Activated naive CD8-positive, alpha-beta T cell treated with anti-CD3 and anti-CD28 coated beads for 36 hours (primary cell): Measurements from ENCODE around the gene KCNK3. TPM values are rescaled to one million over a fixed set of nuclear protein-coding genes. Genes with fewer than 3 reads are reported as not detected.

Experiments used
- DNase-seq: peaks from one replicate; pipeline ENCODE4 v3.0.0; 2021
- H3K27ac Mint-ChIP-seq: one replicate; pipeline ENCODE4 v1.8.0; 2022; ENCODE audit warnings: mild to moderate bottlenecking, moderate library complexity, mixed read lengths
- H3K27me3 Mint-ChIP-seq: one replicate; pipeline ENCODE4 v1.8.0; 2022; ENCODE audit warnings: mild to moderate bottlenecking, mixed read lengths
- H3K36me3 Mint-ChIP-seq: one replicate; pipeline ENCODE4 v1.8.0; 2021; ENCODE audit warnings: mild to moderate bottlenecking, mixed read lengths
- H3K4me1 Mint-ChIP-seq: one replicate; pipeline ENCODE4 v1.8.0; 2021; ENCODE audit warnings: mixed read lengths
- H3K4me3 Mint-ChIP-seq: one replicate; pipeline ENCODE4 v1.8.0; 2022; ENCODE audit warnings: mild to moderate bottlenecking, moderate library complexity, mixed read lengths
- H3K9me3 Mint-ChIP-seq: one replicate; pipeline ENCODE4 v1.8.0; 2022; ENCODE audit warnings: mixed read lengths
- total RNA-seq, 2 experiments: library from RNA; stranded (reverse); gene quantifications; one replicate each; pipeline ENCODE4 v1.2.3, GENCODE V29; 2021

Gene KCNK3
- total RNA-seq, 2 experiments from 2014 or later = not detected

- Mint-ChIP-seq H3K36me3 (no peaks in the 10 kb centered on the region), H3K27ac (no peak overlapping the region), H3K4me3 (no peak overlapping the region), H3K4me1 (no peaks in the 10 kb centered on the region), H3K27me3 (no peaks in the 10 kb centered on the region), H3K9me3 (no peaks in the 10 kb centered on the region)
- DNase-seq = no peak
Observed at GRCh38 chr2:26709323-26710110, 17.0 kb downstream of the KCNK3 start.

- Mint-ChIP-seq H3K4me3 (no peak overlapping the region), H3K27me3 (no peaks in the 10 kb centered on the region)
Observed at GRCh38 chr2:26710145-26710544, 17.6 kb downstream of the KCNK3 start.

DNA sequence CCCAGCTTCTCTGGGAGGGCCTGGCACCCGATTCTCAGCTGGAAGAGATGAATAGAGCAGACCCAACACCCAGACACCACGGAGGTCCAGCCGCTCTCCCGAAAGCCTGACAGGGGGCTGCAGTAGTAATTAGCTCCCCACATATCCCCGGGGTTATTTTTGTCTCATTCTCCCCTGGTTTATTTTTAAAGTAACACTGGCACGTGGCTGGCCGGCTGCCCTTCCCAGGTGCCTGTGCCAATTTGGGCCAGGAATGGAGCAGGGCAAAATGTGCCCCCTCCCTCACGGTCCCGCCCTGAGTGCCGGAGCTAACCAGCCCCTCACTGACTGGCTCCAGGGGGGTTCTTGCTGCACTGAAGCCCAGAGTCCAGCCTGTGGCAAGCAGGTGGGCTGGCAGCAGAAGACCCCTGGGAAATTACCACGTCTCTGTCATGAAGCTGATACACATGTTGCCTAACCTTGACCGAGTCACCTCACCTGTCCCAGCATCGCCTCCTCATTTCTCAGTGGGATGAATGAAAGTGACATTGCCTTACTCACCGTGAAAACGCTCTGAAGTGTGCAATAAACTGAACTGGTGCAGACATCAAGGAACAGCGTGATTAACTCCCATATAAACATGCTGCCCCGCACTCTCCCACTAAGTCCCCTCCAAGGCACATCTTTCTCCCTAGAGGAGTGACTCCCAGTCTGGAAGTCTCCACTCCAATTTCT lies 18.4 kb downstream of the KCNK3 start:
- Mint-ChIP-seq H3K27me3 (no peaks in the 10 kb centered on the region), H3K36me3 (no peaks in the 10 kb centered on the region), H3K4me3 (no peak overlapping the region), H3K27ac (no peak overlapping the region), H3K9me3 (no peaks in the 10 kb centered on the region), H3K4me1 (no peaks in the 10 kb centered on the region)
- DNase-seq = no peak

More at GRCh38 chr2:26710145-26710544, 17.6 kb downstream of the KCNK3 start:
- H3K27ac Mint-ChIP-seq = no peak overlapping the region
- no peaks in the 10 kb centered on the region for H3K4me1 Mint-ChIP-seq
- H3K36me3 Mint-ChIP-seq = no peaks in the 10 kb centered on the region
- no peak for DNase-seq
- H3K9me3 Mint-ChIP-seq = no peaks in the 10 kb centered on the region

- Mint-ChIP-seq H3K4me1 (no peaks in the 10 kb centered on the region), H3K27ac (no peak overlapping the region), H3K27me3 (no peaks in the 10 kb centered on the region), H3K4me3 (no peak overlapping the region), H3K9me3 (no peaks in the 10 kb centered on the region), H3K36me3 (no peaks in the 10 kb centered on the region)
- no peak for DNase-seq
Observed at GRCh38 chr2:26711457-26712161, 19.1 kb downstream of the KCNK3 start.

- no peak for DNase-seq
- H3K36me3 Mint-ChIP-seq = no peaks in the 10 kb centered on the region
Observed at GRCh38 chr2:26712486-26713465, 20.3 kb downstream of the KCNK3 start.

DNA sequence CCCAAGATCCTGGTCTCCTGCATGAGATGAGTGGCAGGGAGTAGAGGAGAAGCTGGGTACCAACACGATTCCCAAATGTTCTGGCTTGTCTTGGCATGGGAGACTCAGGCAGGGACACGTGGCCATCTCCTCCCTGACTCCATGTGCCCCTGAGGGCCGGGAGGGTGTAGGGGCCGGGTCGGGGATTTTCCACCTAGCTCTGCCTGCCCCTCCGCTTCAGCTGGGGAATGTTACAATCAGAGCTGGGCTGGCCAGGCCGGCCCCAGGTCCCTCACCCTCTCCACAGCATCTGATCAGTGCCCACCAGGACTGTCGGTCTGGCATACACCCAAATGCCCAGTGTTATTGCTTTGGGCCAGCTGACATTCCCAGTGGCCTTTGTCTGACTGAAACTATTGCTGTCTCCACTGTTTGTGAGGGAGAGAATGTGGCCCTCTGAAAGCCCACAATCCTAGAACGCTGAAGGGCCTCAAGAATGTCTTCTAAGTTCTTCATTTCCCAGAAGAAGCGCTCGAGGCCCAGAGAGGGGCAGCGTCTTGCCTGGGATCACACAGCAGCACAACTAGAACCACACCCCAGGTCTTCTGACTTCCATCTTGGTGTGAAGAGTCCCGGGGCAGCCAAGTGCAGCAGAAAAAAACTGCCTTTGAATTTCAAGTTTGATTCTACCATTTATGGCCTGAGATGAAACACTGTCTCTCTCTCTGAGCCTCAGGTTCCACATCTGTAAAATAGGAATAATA lies 23.2 kb downstream of the KCNK3 start:
- DNase-seq = no peak
- Mint-ChIP-seq H3K4me3 (no peak overlapping the region), H3K9me3 (no peaks in the 10 kb centered on the region), H3K27me3 (no peaks in the 10 kb centered on the region), H3K36me3 (no peaks in the 10 kb centered on the region), H3K4me1 (no peaks in the 10 kb centered on the region), H3K27ac (no peak overlapping the region)

More at GRCh38 chr2:26712486-26713465, 20.3 kb downstream of the KCNK3 start:
- H3K4me3 Mint-ChIP-seq = no peak overlapping the region
- no peaks in the 10 kb centered on the region for H3K4me1 Mint-ChIP-seq
- H3K9me3 Mint-ChIP-seq = no peaks in the 10 kb centered on the region
- H3K27ac Mint-ChIP-seq = no peak overlapping the region
- H3K27me3 Mint-ChIP-seq = no peaks in the 10 kb centered on the region

- no peak for DNase-seq
- Mint-ChIP-seq H3K4me1 (no peaks in the 10 kb centered on the region), H3K36me3 (no peaks in the 10 kb centered on the region), H3K4me3 (no peak overlapping the region), H3K27ac (no peak overlapping the region), H3K9me3 (no peaks in the 10 kb centered on the region), H3K27me3 (no peaks in the 10 kb centered on the region)
Observed at GRCh38 chr2:26716340-26716739, 23.8 kb downstream of the KCNK3 start.

GRCh38 chr2:26716769-26717168 lies 24.2 kb downstream of the KCNK3 start:
- no peaks in the 10 kb centered on the region for H3K9me3 Mint-ChIP-seq
- no peak overlapping the region for H3K27ac Mint-ChIP-seq
- no peaks in the 10 kb centered on the region for H3K4me1 Mint-ChIP-seq
- H3K27me3 Mint-ChIP-seq = no peaks in the 10 kb centered on the region
- no peaks in the 10 kb centered on the region for H3K36me3 Mint-ChIP-seq
- H3K4me3 Mint-ChIP-seq = no peak overlapping the region
- DNase-seq = no peak

- Mint-ChIP-seq H3K4me1 (no peaks in the 10 kb centered on the region), H3K27ac (no peak overlapping the region), H3K4me3 (no peak overlapping the region), H3K9me3 (no peaks in the 10 kb centered on the region), H3K27me3 (no peaks in the 10 kb centered on the region), H3K36me3 (no peaks in the 10 kb centered on the region)
- no peak for DNase-seq
Observed at GRCh38 chr2:26717362-26717761, 24.8 kb downstream of the KCNK3 start.

DNA sequence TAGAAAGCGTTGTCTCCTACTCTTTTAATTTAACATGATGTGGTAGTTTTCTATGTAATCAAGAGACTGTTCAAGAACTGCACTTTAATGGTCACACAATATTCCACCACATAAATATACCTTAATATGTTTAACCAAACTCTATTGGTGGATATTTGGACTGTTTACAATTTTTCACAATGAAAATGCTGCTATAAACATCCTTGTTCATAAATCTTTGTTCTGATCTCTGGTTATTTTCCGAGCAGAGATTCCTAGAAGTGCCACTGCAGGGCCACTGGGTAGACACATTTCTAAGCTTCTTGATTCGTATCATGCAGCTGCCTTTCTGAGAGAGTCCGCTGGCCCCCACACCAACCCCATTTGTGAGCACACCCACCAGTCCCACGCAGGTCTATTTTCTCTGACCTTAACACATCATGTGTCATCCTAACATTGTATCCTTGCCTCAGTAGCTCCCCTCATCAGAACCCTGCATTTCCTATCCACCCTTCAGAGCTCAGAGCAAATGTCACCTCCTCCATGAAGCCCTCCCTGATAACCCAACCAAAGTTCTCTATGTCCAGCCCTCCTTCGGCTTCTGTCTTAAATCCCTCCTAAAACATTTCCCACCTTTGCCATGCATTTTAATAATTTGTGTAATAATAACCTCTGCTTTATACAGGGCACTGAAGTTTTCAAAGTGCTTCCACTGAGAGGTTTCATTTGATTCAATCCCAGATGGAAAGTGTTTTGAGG lies 26.6 kb downstream of the KCNK3 start:
- H3K27ac Mint-ChIP-seq = no peak overlapping the region
- no peaks in the 10 kb centered on the region for H3K36me3 Mint-ChIP-seq
- no peaks in the 10 kb centered on the region for H3K9me3 Mint-ChIP-seq
- H3K4me1 Mint-ChIP-seq = no peaks in the 10 kb centered on the region
- H3K27me3 Mint-ChIP-seq = no peaks in the 10 kb centered on the region
- H3K4me3 Mint-ChIP-seq = no peak overlapping the region
- no peak for DNase-seq

- H3K9me3 Mint-ChIP-seq = no peaks in the 10 kb centered on the region
- no peaks in the 10 kb centered on the region for H3K27me3 Mint-ChIP-seq
- H3K4me3 Mint-ChIP-seq = no peak overlapping the region
- no peaks in the 10 kb centered on the region for H3K4me1 Mint-ChIP-seq
- DNase-seq = no peak
- H3K36me3 Mint-ChIP-seq = no peaks in the 10 kb centered on the region
- H3K27ac Mint-ChIP-seq = no peak overlapping the region
Observed at GRCh38 chr2:26720322-26721114, 28.0 kb downstream of the KCNK3 start.

GRCh38 chr2:26721115-26722032 lies 28.9 kb downstream of the KCNK3 start:
- DNase-seq = no peak
- Mint-ChIP-seq H3K27ac (no peak overlapping the region), H3K9me3 (no peaks in the 10 kb centered on the region), H3K27me3 (no peaks in the 10 kb centered on the region), H3K4me3 (no peak overlapping the region), H3K4me1 (no peaks in the 10 kb centered on the region), H3K36me3 (no peaks in the 10 kb centered on the region)
